GM18909 (cell line): ENCODE measurements around the gene RERE.
"Not testable (repeated sequence)": the region's sequence is repeated elsewhere in the genome, so short reads cannot be mapped to it uniquely, and the experiment has no call there.

Source experiments
- ATAC-seq: cut with Tn5 transposase; IDR thresholded peaks from one replicate; pipeline ENCODE4 v1.9.1; 2021; ENCODE audit warnings: mild to moderate bottlenecking; ENCODE audit not compliant: unreplicated experiment, poor library complexity

The RERE gene

DNA sequence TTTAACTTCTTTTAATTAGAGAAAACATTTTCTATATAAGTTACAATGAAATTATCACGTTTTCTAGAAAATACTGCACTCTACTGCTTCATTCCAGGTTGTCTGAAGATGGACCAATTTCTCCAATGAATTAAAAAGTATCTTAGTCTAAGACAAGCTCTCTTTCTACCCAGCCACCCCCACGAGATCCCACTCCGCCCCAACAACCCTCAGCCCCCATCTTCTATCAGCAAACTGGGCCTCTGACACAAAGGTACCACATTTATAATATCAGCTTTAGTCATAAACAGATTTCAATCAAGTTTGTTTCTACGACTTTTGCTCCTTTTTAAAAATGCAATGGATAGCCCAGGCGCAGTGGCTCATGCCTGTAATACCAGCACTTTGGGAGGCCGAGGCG lies 117.8 kb downstream of the RERE start:
- no peak for ATAC-seq

DNA sequence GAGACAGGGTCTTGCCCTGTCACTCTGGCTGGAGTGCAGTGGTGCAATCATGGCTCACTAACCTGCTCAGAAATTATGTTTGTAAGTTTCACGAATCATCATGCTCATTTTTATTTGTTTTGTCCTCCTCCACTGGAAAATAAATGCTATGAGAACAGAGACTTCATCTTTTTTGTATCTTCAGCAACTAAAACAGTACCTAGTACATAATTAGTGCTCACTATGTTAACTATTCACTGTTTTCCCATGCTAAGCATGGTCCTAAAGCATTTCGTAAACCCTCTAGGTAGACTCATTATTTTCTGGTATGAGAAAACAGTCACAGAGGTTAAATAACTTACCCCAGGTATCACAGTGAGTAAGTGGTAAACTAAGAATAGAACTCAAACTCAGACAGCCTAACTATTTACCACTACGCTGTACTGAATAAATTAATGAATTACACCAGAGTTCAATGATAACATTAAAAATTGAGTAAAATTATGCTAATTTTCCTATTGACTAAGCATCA lies 118.4 kb downstream of the RERE start:
- no peak for ATAC-seq

DNA sequence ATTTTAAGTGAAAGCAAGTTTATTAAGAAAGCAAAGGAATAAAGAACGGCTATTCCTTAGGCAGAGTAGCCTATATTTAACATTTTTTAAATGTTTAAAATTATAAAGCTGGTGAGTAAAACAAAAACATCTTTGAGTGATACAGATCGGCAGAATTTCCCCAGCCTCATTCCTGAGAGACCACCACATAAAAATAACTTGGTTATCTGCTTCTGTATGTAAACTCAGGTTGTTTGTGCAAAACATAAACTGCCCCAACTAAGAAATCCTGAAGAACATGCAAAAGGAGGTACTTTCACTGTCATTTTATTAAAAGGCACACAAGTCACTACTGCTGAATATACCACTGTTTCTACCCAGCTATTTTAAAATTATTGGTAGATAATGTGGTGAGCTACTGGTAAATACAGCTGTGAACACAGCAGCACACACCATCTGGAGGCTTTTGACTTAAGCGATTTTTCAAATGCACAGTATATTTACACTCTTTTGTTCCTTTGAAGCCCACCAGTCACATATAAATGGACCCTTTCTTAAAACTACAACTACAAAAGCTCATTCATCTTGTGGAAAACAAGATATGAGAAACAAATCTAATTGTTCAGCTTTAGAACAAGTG lies 119.3 kb downstream of the RERE start:
- no peak for ATAC-seq

DNA sequence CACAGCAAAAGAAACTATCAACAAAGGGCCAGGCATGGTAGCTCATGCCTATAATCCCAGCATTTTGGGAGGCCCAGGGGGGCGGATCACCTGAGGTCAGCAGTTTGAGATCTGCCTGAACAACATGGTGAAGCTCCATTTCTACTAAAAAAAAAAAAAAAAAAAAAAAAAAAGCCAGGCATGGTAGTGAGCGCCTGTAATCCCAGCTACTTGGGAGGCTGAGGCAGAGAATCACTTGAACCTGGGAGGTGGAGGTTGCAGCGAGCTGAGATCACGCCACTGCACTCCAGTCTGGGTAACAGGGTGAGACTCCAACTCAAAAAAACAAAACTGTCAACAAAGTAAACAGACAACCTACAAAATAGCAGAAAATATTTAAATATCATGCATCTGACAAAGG lies 122.0 kb downstream of the RERE start:
- not testable (repeated sequence) for ATAC-seq

DNA sequence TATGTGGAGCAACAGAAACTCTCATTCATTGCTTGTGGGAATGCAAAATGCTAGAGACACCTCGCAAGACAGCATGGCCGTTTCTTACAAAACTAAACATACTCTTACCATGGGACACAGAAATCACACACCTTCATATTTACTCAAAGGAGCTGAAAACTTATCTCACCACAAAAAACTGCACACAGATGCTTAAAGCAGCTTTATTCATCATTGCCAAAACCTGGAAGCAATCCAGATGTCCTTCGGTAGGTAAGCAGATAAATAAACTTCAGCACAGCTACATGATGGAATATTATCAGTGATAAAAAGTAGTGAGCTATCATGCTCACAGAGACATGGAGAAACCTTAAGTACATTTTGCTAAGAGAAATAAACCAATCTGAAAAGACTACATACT lies 124.3 kb downstream of the RERE start:
- no peak for ATAC-seq

DNA sequence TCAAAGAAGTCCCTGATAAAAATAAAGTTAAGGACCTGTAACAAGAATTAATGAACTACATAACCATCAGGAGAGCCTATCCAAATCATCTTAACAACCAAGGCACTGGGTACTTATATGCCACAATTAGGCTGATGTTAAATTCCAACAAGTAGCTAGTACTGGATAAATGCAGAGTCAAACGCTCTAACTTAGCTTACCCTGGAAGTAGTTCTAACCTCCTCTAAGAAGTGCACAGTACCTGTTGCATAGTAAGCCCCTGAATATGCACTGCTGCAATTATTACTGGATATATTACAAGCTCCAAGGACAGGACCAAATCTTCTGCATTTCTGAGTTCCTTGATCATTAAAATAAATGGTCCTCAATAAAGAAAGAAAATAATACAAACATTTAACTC lies 125.8 kb downstream of the RERE start:
- no peak for ATAC-seq

DNA sequence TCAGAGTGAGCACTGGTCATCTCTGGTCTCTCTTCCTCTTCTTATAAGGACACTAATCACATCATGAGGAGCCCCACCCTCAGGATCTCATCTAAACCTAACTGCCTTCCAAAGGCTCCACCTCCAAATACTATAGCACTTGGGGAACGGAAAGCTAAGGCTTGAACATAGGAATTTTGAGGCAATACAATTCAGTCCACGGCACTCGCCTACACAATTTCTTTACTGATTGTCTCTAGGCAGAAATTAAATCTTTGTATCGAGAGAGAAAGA lies 127.3 kb downstream of the RERE start:
- no peak for ATAC-seq

DNA sequence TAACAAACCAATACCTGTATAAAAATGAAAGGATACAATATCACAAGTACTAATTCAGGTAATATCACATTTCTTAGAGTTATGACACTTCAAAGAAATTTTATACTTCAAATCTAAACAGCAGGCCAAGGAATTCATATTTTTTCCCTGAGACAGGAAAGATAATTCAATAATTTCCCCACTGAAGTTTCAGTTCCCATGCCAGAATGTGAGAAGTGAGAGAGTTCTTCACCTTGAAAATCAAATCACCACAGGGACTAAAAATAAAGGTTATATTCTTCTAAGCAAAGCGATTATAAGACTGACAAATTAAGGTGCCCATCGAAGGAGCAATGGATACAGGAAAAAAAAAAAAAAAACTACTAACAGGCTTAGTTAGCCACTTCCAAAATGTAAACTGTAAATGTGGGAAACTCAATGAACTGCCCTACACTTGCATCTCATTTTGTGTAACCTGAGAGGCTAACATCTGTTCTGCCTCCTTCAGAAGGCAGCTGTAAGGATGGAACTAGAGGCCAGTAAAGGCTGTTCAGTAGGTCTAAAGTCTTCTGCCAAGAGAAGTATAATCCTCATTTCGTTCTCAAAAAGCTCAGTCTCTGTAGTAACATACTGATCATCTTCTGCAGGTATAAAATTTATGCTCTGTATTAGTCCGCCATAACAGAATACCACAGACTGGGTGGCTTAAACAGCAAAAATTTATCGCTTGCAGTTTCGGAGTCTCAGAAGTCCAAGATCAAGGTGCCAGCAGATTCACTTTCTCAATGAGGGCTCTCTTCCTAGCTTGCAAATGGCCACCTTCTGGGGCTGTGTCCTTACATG lies 127.8 kb downstream of the RERE start:
- no peak for ATAC-seq

DNA sequence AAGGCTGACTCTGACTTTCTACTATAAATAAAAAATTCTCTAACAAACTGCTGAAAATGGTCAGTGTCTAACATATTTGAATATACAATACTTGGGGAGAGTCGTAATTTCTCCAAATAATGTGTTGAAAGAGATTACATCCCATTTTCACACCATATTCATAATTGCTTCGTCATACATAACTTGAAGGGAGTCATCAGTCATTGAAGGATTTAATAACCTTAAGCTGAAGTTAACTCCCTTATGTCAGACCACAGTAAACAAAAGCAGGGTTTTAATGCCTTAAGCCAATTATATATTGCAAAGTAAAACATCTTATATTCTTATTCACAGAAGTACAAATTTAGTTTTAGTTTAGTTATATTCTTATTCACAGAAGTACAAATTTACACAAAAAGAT lies 129.9 kb downstream of the RERE start:
- no peak for ATAC-seq

DNA sequence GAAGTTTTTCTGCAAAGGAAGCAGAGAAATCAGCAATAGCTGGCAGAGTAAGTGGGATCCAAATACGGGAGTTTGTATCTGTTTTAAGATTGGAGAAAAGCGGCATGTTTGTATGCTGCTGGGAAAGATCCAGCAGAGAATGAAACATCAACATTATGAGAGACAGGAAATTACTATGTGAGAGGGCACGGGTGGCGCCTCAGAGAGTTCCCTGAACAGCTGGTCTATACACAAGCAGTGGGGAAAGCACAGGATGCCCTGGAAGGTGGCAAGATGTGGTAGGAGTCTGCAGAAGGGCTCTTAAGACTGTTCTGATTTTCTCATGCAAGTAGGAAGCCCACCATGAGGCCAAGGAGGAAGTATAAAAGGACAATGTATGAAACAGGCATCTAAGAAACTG lies 130.4 kb downstream of the RERE start:
- no peak for ATAC-seq

DNA sequence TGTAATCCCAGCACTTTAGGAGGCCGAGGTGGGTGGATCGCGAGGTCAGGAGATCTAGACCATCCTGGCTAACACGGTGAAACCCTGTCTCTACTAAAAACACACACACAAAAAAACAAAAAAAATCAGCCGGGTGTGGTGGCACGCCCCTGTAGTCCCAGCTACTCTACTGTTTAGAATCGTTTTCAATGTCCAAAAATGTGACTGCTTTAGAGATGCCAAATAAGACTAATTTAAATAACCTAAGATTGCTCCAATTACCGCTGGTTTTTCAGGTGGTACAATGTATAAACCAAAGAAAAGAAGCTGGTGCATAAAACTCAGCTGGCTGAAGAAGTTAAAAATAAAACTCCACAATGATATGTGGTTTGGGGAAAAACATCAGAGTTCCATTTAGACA lies 132.0 kb downstream of the RERE start:
- no peak for ATAC-seq

DNA sequence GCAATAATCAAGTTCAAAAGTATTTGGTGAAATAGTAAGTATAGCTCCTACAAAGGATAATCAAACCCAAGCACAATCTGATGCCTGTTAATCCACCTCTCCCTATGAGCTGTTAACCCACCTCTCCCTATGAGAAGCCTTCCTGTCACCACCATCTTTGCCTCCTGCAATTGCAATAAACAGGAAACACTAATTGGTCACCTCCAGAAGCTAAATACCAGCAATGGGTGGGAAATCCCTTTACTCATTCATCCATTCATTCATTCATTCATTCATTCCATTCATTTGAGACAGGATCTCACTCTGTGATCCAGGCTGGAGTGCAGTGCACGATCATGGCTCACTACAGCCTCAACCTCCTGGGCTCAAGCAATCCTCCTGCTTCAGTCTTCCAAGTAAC lies 132.8 kb downstream of the RERE start:
- ATAC-seq = no peak

DNA sequence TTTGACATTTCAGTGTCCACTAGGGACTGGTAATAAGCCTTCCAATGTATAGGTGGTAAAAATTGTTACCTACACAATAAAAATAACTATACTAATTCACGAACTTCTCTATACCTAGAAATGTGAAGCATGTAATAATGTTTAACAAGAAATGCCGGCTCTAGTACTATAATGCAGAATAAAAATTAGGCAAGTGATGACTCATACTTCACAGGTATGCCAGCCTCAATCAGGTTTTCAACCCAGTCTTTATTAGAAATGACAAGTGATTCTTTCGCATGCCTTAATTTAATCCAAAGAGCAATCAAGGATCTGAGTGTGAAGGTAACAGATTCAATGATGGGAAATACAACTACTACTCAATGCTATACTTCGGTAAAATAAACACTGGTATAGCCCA lies 134.9 kb downstream of the RERE start:
- no peak for ATAC-seq

DNA sequence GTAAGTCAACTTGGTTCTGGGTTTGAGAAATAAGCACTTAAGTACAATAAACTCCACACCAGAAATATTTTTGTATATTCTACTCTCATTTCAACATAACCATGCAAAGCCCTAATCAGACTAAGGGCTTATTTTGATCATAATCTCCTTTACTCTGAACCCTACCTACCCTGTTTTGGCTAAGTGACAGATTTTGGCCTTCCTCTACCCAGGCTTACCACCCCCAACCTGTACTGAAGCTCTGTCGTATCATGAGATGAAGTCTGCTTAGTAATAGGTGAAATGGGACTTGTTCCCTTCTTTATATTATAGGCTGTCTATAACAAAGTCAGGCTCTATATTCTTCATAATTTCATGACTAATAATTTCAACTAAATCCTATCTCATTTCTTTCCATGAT lies 135.5 kb downstream of the RERE start:
- ATAC-seq = no peak

DNA sequence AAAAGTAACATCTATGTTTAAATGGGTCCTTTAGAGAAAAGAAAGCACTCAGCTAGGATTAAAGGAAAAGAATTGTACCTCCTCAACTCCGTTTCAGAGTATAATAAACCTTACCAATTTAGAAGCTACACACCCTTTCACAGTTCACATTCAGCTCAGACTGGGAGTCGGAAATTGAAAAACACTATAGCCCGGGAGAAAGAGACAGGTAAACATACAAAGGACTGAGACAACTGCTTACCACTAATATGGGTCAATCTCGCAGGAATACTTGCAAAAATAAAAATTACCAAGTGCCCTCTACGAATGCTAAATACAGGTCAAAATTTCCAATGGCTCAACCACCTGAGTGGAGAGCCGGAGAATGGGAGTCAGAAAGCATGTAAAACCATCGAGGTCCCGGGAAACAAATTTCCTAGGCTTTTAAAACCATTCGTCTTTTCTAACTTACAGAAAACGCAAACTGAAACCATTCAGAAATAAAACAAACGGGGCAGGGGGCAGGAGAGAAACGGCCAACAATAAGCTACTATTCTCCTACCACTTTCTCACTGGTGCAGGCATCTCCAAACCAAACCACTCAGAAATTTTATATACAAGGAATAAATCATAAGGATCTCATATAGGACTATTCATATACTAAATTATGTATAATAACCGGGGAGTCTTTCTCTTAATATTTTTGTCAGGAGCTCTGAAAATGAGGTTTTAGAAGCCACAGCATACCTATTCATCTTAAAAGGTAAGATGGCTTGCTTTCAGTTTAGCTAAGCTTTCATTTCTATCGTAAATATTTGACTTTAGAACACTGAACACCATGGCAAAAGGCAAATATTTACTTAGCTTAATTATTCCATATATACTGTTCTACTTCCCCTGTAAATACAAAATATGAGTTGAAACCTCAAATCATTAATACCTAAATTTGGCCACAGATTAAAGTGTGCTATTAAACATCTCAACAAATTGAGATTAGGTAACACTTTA lies 136.5 kb downstream of the RERE start:
- no peak for ATAC-seq

DNA sequence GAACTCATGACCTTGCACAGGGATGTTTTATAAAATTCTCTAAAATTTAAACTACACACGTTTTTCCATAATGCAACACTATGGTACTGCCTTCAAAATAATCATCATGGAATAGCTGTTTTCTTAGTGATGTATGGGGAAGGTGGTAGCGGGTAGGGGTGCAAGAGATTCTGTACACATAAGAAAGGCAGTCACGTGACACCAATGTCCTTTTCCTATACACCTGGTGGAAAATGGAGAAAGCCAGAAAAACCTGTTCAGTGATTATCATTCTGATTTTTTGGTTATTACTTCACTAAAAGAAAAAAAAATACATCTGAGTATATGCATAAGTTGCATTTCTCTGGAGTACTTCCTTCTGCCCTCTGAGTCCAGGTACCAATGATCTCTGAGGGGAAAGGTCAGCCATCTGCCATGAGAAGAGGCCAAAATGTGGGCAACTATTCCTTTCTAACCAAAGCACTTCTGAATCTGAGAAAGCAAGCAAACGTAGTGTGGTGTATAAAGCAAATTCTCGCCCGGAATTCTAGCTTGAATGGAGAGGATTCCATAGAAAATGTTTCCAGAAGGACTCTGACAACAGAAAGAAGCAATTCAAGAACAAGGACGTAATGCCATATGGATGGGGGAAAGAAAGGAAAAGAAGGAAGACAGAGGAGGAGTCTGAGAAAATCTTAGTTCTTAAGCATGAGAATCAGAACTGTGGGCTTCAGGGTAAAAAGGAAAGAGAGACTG lies 137.3 kb downstream of the RERE start:
- no peak for ATAC-seq

DNA sequence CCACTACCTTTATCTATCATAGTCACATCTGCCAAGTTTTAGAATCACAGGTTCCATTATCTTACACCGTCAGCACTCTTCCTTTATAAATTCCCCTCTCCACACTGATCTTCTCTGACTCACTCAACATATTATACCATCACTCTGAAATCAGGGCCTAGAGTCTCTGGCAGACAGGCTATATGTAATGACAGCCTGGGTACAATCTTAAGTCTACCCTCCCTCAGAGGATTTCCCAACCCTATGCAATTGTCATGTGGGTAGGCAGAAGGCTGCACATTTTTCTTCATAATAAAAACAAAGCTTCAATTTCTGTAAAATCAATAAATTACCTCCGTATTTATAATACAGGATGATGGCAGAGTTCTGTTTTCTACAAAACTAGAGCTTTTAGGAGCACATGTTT lies 138.0 kb downstream of the RERE start:
- ATAC-seq = no peak

DNA sequence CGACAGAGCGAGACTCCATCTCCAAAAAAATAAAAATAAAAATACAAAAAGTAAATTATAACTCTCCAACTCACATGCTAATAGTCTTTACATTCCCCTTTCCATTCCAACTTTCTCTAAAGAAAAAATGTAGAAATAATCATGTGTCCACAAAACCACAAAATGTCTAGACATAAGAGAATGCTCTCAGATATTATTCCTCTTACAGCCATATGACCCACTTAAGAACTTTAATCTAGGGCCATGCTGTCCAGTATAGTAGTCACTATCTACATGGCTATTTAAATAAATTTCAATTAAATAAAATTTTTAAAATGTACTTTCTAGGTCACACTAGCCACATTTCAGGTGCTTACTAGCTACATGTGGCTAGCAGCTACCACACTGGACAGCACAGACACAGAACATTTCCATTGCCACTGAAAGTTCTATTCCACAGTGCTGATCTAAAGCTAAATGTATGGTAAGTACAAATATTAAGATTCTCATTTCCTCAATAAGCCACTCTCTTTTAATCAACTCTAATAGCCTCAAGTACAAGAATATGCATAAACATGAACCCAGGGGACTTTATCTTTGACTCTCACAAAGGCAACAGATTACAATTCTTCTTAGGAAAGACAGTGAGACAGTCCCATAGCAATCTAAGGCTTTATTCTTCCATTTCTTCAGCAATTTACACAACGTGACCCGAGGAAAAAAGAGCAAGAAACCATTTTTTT lies 138.6 kb downstream of the RERE start:
- ATAC-seq = no peak

DNA sequence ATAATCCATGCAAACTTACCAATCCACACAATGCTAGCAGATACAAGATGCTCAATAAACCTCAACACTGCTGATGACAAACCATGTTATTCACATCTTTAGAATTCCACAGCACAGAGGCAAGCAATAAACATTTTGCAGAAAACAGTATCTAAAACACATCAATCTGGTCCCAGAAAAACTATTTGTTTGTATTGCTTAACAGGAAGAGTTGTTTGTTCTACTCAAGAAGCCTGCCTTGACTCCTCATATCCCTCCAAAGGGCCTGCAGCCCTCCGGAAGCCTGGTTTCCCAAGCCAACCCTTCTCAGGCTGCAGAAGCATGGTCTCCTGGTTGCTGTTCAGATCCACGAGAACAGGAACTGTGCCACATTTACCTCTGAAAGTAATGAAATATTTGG lies 139.7 kb downstream of the RERE start:
- ATAC-seq = no peak

DNA sequence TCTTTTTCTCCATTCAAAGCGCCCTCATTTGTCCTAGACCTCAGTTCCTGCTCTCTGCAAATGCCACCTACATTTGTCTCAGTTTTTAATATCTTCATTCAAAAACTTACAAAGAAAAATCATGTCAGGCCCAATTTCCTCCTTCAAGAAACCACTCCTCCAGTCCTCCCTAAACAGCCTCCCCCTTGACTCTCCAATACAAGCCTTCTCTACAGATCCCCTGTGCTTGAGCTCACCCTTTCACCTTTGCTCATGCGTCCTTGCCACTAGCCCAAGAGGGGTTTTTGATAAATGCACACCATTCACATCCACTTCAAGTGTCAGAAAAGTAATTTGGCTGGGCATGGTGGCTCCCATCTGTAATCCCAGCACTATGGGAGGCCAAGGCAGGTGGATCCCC lies 140.6 kb downstream of the RERE start:
- ATAC-seq = no peak
